DND-41 (cell line): ENCODE measurements around the gene IPO4.

Experiments used
- ATAC-seq: fragments of 200-7000 bp; cut with Tn5 transposase; 3 replicates; pipeline ENCODE4 v1.9.1; 2021; ENCODE audit warnings: low read depth; ENCODE audit not compliant: insufficient read depth
- DNase-seq: peaks from one replicate; pipeline ENCODE4 v3.0.0-alpha.2; 2020
- H2AFZ ChIP-seq: 2 replicates; pipeline ENCODE4 v1.6.0; 2012; ENCODE audit warnings: low read depth, low read length
- H3K27ac ChIP-seq: 2 replicates; pipeline ENCODE4 v1.5.1; 2012; ENCODE audit warnings: low read length, inconsistent platforms
- H3K27me3 ChIP-seq: fragments of 200-600 bp; sonication (generic); 2 replicates; pipeline ENCODE4 v1.6.0; 2012; ENCODE audit warnings: low read length, mild to moderate bottlenecking, inconsistent platforms; ENCODE audit not compliant: insufficient read depth, poor library complexity
- H3K36me3 ChIP-seq: 2 replicates; pipeline ENCODE4 v1.5.1; 2012; ENCODE audit warnings: low read length, inconsistent platforms; ENCODE audit not compliant: insufficient read depth
- H3K4me1 ChIP-seq: 2 replicates; pipeline ENCODE4 v1.5.1; 2012; ENCODE audit warnings: mild to moderate bottlenecking, low read length; ENCODE audit not compliant: insufficient read depth
- H3K4me2 ChIP-seq: 2 replicates; pipeline ENCODE4 v1.6.0; 2012; ENCODE audit warnings: mild to moderate bottlenecking, moderate library complexity, low read length, inconsistent platforms; ENCODE audit not compliant: insufficient read depth
- H3K4me3 ChIP-seq, 2 experiments: fragments of 200-600 bp in 1 of 2; shearing (Covaris generic) in 1 of 2; 2 replicates each; pipeline ENCODE4 v1.5.1; 2012 to 2016; ENCODE audit warnings: inconsistent platforms in 2 of 2, low read length in 2 of 2, mild to moderate bottlenecking in 2 of 2, low read depth in 1 of 2, moderate library complexity in 1 of 2
- H3K79me2 ChIP-seq: 2 replicates; pipeline ENCODE4 v1.6.0; 2012; ENCODE audit warnings: low read length, inconsistent platforms; ENCODE audit not compliant: insufficient read depth
- H3K9ac ChIP-seq: 2 replicates; pipeline ENCODE4 v1.6.0; 2012; ENCODE audit warnings: low read depth, mild to moderate bottlenecking, inconsistent platforms, low read length, moderate library complexity
- H3K9me3 ChIP-seq: 2 replicates; pipeline ENCODE4 v1.5.1; 2012; ENCODE audit warnings: low read length, moderate library complexity, mild to moderate bottlenecking, inconsistent platforms; ENCODE audit not compliant: insufficient read depth, severe bottlenecking
- H4K20me1 ChIP-seq: 2 replicates; pipeline ENCODE4 v1.6.0; 2012; ENCODE audit warnings: low read length; ENCODE audit not compliant: insufficient read depth
- EZH2 ChIP-seq: IDR thresholded peaks from 3 replicates; pipeline ENCODE4 v1.6.1; 2012; ENCODE audit warnings: borderline replicate concordance, low read depth, mild to moderate bottlenecking, moderate library complexity, low read length, inconsistent platforms; ENCODE audit not compliant: severe bottlenecking
- TF ChIP-seq, protein P1 (sequence below): IDR thresholded peaks from 2 replicates; pipeline ENCODE4 v1.5.1; 2012; ENCODE audit warnings: borderline replicate concordance, low read length, moderate library complexity, mild to moderate bottlenecking; ENCODE audit not compliant: poor library complexity, severe bottlenecking; ENCODE audit errors: extremely low read depth

Gene IPO4

DNA sequence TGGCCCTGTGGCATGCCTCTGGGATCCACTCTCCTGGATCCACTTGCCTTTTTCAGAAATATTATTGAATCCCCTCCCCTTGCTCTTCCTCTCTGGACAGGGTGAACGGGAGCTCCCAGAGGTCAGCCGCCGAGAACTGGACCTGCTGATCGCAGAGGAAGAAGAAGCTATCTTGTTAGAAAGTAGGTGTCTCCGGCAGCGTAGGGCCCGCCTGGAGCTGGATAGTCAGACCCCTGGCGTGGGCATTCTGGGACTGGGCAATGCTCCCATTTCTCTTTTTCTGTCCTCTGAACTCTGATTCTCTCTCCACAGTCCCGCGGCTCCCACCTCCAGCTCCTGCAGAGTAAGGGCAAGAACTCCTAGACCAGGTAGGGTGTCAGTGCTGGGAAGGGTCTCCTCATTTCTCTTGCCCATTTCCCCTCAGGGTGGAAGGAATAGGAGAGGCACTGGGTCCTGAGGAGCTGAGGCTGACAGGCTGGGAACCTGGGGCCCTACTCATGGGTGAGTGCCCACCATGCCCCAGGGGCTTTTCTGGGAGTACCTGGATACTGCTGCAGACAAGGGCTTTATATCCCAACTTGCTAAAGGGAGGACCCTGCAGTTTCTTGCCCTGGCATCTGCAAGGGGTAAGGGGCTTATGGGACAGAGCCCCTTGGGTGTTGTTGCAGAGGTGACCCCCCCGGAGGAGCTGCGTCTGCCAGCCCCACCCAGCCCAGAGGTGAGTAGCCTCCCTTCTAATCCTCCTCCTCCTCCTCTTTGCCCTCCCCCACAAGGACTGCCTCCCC lies 11.4 kb downstream of the IPO4 start:
- Histone ChIP-seq H3K9me3 (no peaks in the 10 kb centered on the region), H3K36me3 (peaks cover 40% of the 10 kb centered on the region), H3K4me3 (no peak overlapping the region), H4K20me1 (peaks cover 10% of the 10 kb centered on the region; the same call in 1 of the 2 replicates), H3K27ac (no peak overlapping the region), H3K27me3 (no peaks in the 10 kb centered on the region), H3K4me2 (no peak overlapping the region), H3K79me2 (no peaks in the 10 kb centered on the region), H3K9ac (no peak overlapping the region), H2AFZ (no peak overlapping the region), H3K4me1 (no peaks in the 10 kb centered on the region)
- ATAC-seq (no peak), DNase-seq (no peak)
- no peak for TF ChIP-seq EZH2

DNA sequence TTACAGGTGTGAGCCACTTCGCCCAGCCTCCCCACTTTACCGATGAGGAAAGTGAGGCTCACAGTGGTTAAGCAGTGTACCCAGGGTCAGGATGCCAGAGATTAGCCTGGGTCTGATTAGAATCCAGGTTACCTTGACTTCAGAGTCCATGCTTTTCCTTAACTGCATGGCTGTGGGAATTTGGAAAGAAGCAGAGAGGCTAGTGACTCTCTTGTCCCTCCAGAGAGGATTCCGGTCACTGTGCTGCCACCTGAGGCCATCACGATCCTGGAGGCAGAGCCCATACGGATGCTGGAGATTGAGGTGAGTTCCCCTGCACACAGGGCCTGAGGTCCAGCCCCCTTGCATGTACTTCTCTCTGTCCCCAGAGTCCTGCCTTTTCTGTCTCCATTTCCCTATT lies 12.0 kb downstream of the IPO4 start:
- Histone ChIP-seq H3K9me3 (no peaks in the 10 kb centered on the region), H3K9ac (no peak overlapping the region), H3K4me1 (no peaks in the 10 kb centered on the region), H3K4me3 (no peak overlapping the region), H4K20me1 (peaks cover 10% of the 10 kb centered on the region; the same call in 1 of the 2 replicates), H3K27me3 (no peaks in the 10 kb centered on the region), H2AFZ (no peak overlapping the region), H3K79me2 (no peaks in the 10 kb centered on the region), H3K27ac (no peak overlapping the region), H3K36me3 (peaks cover 34% of the 10 kb centered on the region), H3K4me2 (no peak overlapping the region)
- ATAC-seq (no peak), DNase-seq (no peak)
- TF ChIP-seq EZH2 = no peak
- TF ChIP-seq, protein P1, sequence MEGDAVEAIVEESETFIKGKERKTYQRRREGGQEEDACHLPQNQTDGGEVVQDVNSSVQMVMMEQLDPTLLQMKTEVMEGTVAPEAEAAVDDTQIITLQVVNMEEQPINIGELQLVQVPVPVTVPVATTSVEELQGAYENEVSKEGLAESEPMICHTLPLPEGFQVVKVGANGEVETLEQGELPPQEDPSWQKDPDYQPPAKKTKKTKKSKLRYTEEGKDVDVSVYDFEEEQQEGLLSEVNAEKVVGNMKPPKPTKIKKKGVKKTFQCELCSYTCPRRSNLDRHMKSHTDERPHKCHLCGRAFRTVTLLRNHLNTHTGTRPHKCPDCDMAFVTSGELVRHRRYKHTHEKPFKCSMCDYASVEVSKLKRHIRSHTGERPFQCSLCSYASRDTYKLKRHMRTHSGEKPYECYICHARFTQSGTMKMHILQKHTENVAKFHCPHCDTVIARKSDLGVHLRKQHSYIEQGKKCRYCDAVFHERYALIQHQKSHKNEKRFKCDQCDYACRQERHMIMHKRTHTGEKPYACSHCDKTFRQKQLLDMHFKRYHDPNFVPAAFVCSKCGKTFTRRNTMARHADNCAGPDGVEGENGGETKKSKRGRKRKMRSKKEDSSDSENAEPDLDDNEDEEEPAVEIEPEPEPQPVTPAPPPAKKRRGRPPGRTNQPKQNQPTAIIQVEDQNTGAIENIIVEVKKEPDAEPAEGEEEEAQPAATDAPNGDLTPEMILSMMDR = no peak

DNA sequence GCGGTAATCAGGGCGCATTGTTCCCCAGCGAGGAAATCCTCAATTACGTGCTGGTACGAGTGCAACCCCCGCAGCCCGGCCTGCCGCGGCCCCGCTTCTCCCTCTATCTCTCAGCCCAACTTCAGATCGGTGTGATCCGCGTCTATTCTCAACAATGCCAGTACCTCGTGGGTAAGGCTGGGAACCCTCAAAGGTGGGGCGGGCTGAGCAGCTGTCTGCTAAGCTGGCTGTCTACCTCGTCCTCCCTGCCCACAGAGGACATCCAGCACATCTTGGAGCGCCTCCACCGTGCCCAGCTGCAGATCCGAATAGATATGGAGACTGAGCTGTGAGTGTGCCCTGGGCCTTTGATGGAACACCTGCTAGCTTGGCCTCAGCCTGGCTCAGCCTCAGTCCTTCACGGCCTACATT lies 15.7 kb downstream of the IPO4 start:
- Histone ChIP-seq H4K20me1 (no peaks in the 10 kb centered on the region), H3K27ac (no peak overlapping the region), H3K4me1 (no peaks in the 10 kb centered on the region), H2AFZ (no peak overlapping the region), H3K36me3 (no peaks in the 10 kb centered on the region), H3K9me3 (no peaks in the 10 kb centered on the region), H3K4me3 (no peak overlapping the region), H3K79me2 (no peaks in the 10 kb centered on the region), H3K27me3 (no peaks in the 10 kb centered on the region), H3K9ac (no peak overlapping the region), H3K4me2 (no peak overlapping the region)
- ATAC-seq (peak; percentile 23; the same call in 2 of the 3 replicates), DNase-seq (peak; percentile 25)
- TF ChIP-seq, protein P1 = no peak
- TF ChIP-seq EZH2 = no peak

DNA sequence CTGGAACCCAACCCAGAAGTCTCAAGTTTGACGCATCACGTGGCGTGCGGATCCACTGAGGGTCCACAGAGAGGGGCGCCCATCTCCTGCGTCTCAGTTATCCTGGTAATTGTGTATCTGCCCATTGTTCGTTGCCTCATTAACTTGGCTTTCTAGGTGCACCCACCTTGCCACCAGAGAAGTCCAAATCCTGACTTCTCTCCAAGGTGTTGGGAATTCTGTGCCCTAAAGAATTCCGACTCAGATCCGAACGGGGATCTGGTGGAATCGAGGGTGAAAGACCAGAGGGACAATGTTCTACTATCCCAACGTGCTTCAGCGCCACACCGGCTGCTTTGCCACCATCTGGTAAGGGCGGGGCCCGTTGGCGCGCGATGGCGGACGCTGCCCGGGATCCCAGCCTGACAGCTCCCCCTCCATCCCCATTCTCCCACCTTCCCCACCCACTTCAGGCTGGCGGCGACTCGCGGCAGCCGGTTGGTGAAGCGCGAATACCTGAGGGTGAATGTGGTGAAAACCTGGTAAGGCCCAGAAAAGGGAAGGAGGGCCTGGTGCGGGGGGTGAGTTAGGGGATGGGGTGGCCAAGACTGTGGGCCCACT lies 16.3 kb downstream of the IPO4 start:
- TF ChIP-seq, protein P1 = no peak
- H3K9ac ChIP-seq = no peak overlapping the region
- H4K20me1 ChIP-seq = no peaks in the 10 kb centered on the region
- no peaks in the 10 kb centered on the region for H3K79me2 ChIP-seq
- ATAC-seq (no peak), DNase-seq (no peak)
- H3K4me2 ChIP-seq = no peak overlapping the region
- H3K27ac ChIP-seq = no peak overlapping the region
- no peaks in the 10 kb centered on the region for H3K36me3 ChIP-seq
- H3K4me3 ChIP-seq = no peak overlapping the region
- no peaks in the 10 kb centered on the region for H3K9me3 ChIP-seq
- no peaks in the 10 kb centered on the region for H3K4me1 ChIP-seq
- H2AFZ ChIP-seq = no peak overlapping the region
- no peaks in the 10 kb centered on the region for H3K27me3 ChIP-seq
